PC-9 (cell line): ENCODE measurements around the gene FASTK. TPM values are rescaled to one million over a fixed set of nuclear protein-coding genes. Genes with fewer than 3 reads are reported as not detected.
A peak's percentile ranks its signal among the peaks of the same experiment; 100 is the strongest.

Experiments used
- BruUV-seq: library from RNA; stranded (reverse); fragments of 400-500 nt; replicated peaks from 2 replicates; lab custom pipeline; 2021; lab: Mats Ljungman, UMichigan
- CTCF ChIA-PET: fragments of 300-600 bp; sonication (Branson Sonifier 250); formaldehyde crosslinking; loops from one replicate; lab custom pipeline; 2022; ENCODE audit warnings: antibody characterized with exemption; lab: Charles Lee
- POLR2A ChIA-PET: fragments of 300-600 bp; sonication (Branson Sonifier 250); formaldehyde crosslinking; loops from one replicate; lab custom pipeline; 2022; ENCODE audit warnings: antibody characterized with exemption; ENCODE audit not compliant: unreplicated experiment; lab: Charles Lee
- DNase-seq, 2 experiments: peaks; one replicate each; pipeline versions ENCODE4 v3.0.0 to v3.0.0-alpha.2; 2015 to 2022; ENCODE audit warnings: mixed read lengths in 1 of 2
- H2AFZ ChIP-seq: fragments of 200-600 bp; sonication (generic); 2 replicates; pipeline ENCODE4 v1.8.1; 2017; ENCODE audit warnings: antibody characterized with exemption
- H3F3A ChIP-seq: fragments of 200-600 bp; sonication (generic); 2 replicates; pipeline ENCODE4 v1.8.1; 2017; ENCODE audit warnings: antibody characterized with exemption, mild to moderate bottlenecking, low read depth; ENCODE audit not compliant: insufficient read depth
- H3K27ac ChIP-seq: fragments of 200-600 bp; sonication (generic); 2 replicates; pipeline ENCODE4 v1.6.1; 2016; ENCODE audit warnings: mixed run types
- H3K27me3 ChIP-seq: fragments of 200-600 bp; sonication (generic); 2 replicates; pipeline ENCODE4 v1.6.1; 2016; ENCODE audit warnings: low read depth, mixed run types; ENCODE audit not compliant: insufficient read depth
- H3K36me3 ChIP-seq: fragments of 200-600 bp; sonication (generic); 2 replicates; pipeline ENCODE4 v1.6.1; 2016; ENCODE audit warnings: low read depth, mixed run types
- H3K4me1 ChIP-seq: fragments of 200-600 bp; sonication (generic); replicated peaks from 2 replicates; pipeline ENCODE4 v1.6.1; 2016; ENCODE audit warnings: mixed run types; ENCODE audit not compliant: insufficient read depth
- H3K4me2 ChIP-seq: fragments of 200-600 bp; sonication (generic); 2 replicates; pipeline ENCODE4 v1.6.1; 2017; ENCODE audit warnings: mixed run types
- H3K4me3 ChIP-seq: fragments of 200-600 bp; sonication (generic); 2 replicates; pipeline ENCODE4 v1.6.1; 2016; ENCODE audit warnings: mixed run types
- H3K79me2 ChIP-seq: fragments of 200-600 bp; sonication (generic); 2 replicates; pipeline ENCODE4 v1.6.1; 2017; ENCODE audit warnings: low read depth, mixed run types
- H3K9me2 ChIP-seq: fragments of 200-600 bp; sonication (generic); 2 replicates; pipeline ENCODE4 v1.8.1; 2017; ENCODE audit warnings: mild to moderate bottlenecking; ENCODE audit not compliant: insufficient read depth
- H3K9me3 ChIP-seq: fragments of 200-600 bp; sonication (generic); 2 replicates; pipeline ENCODE4 v1.8.1; 2016; ENCODE audit warnings: low read depth; ENCODE audit not compliant: insufficient read depth
- H4K20me1 ChIP-seq: fragments of 200-600 bp; sonication (generic); 2 replicates; pipeline ENCODE4 v1.8.1; 2017; ENCODE audit not compliant: insufficient read depth
- EZH2 ChIP-seq: fragments of 200-600 bp; sonication (generic); IDR thresholded peaks from 2 replicates; pipeline ENCODE4 v1.8.0; 2017; ENCODE audit warnings: antibody characterized with exemption, low read depth
- intact Hi-C: fragments of 100-400 bp; cut with micrococcal nuclease; formaldehyde crosslinking; loops from one replicate; pipeline ENCODE4 v1.10.0; 2022; ENCODE audit not compliant: unreplicated experiment
- total RNA-seq: library from RNA; stranded (reverse); gene quantifications from 2 replicates; pipeline ENCODE4 v1.2.3, GENCODE V29; 2021
- TF ChIP-seq, protein P1 (sequence below): fragments of 200-600 bp; sonication (generic); conservative IDR thresholded peaks from 2 replicates; pipeline ENCODE4 v1.6.1; 2017; ENCODE audit warnings: mixed run types, antibody characterized with exemption, mild to moderate bottlenecking, moderate library complexity

Gene FASTK
- total RNA-seq, 1 experiment from 2014 or later: 104 TPM

DNA sequence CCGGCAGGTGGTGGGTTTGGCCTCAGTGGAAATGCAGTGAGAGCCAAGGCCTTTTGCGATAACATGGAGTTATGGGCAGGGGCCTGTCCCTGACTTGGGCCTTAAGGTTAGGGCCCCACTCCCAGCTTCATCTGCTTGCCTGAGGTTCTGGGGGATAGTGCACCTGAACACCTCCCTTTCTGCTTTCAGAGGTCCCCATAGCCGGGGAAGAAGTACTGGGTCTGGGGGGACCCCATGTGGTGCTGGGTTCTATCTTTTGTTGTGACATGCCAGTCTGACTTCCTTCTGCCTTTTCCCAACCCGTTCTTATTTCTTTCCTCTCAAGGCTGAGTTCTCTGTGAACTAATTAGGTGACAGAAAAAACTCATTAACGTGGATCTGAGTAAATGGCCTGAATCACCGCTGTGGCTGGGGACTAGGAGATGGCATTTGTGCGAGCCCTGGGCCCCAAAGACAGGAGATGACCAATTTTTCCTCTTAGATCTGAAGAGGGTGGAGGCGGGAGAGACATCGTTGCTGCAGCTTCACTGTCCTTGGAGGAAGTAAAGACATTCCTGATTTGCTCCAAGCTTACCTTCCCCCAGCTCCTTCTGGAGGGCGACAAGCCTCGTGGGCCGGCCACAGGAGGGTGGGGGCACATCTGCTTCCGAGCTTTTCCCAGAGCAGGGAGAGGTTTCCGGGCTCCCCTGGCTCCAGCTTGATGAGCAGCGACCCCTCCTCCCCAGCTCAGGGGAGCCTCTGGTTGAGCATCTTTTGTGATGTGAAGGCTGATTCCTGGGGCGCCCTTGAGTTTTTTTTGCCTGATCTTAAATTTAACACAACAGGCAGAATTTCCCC, 7.6 kb upstream of the FASTK start:
- intact Hi-C loops: loop anchor here (10.0 kb wide), 1 partner anchor 113 kb away; the partner anchor contains the start of gene KCNH2
- ChIA-PET CTCF (interaction anchor here (1.2 to 1.9 kb wide), 2 partner anchors 23 to 60 kb away, joined by 3 to 4 read pairs; partner anchors contain the start of gene ABCB8), POLR2A (no interaction called here)
- Histone ChIP-seq H3K9me2 (no peaks in the 10 kb centered on the region), H3K9me3 (no peaks in the 10 kb centered on the region), H3K79me2 (peaks cover 64% of the 10 kb centered on the region), H3K4me2 (peak overlapping the region; percentile 98), H3K4me3 (peak overlapping the region; percentile 100), H3F3A (peaks cover 23% of the 10 kb centered on the region; the same call in 1 of the 2 replicates), H2AFZ (peak overlapping the region; percentile 91), H4K20me1 (peaks cover 52% of the 10 kb centered on the region), H3K4me1 (peaks cover 34% of the 10 kb centered on the region), H3K27ac (peak overlapping the region; percentile 41; the same call in 1 of the 2 replicates), H3K27me3 (no peaks in the 10 kb centered on the region), H3K36me3 (no peaks in the 10 kb centered on the region)
- no peak for DNase-seq
- BruUV-seq: TSS peak; percentile 34
- TF ChIP-seq, protein P1, sequence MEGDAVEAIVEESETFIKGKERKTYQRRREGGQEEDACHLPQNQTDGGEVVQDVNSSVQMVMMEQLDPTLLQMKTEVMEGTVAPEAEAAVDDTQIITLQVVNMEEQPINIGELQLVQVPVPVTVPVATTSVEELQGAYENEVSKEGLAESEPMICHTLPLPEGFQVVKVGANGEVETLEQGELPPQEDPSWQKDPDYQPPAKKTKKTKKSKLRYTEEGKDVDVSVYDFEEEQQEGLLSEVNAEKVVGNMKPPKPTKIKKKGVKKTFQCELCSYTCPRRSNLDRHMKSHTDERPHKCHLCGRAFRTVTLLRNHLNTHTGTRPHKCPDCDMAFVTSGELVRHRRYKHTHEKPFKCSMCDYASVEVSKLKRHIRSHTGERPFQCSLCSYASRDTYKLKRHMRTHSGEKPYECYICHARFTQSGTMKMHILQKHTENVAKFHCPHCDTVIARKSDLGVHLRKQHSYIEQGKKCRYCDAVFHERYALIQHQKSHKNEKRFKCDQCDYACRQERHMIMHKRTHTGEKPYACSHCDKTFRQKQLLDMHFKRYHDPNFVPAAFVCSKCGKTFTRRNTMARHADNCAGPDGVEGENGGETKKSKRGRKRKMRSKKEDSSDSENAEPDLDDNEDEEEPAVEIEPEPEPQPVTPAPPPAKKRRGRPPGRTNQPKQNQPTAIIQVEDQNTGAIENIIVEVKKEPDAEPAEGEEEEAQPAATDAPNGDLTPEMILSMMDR: no peak
- no peak for TF ChIP-seq EZH2

DNA sequence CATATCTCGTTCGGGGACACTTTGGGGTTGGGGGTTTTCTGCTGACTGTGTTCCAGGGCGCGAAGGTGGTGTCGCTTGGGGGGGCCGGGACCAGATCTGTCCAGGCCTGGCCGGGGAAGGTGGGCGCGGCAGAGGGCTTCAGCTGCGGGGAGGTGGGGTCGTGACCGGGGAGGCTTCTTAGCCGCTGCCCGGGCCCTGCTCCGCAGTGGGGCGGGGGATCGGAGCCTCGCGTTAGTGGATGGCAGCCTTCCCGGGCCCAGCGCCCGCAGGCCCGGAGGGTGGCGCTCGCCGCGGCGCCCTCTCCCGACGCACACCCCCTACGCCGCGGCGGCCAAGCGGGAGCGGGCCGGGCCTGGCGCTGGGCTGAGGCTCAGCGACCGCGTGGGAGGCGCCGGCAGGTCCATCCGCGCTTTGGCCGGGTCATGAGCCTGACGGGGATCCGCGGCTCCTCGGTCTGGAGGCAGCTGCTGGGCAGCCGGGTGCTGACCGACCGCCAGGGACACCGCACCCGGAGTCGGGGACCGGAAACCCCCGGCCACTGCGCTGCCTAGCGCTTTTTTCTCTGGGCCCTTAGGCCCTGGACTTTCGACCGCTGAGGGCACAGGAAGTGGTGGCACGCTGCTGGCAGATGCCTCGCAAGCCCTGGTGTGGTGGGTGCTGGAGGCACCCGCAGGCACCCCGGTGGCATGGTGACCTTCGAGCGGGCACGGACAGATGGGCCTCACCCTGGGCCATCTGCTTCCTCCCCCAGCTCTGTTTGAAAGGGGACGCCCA, 6.8 kb upstream of the FASTK start:
- POLR2A ChIA-PET: no interaction called here
- Histone ChIP-seq H3K27ac (peak overlapping the region; percentile 41; the same call in 1 of the 2 replicates), H3K4me3 (peak overlapping the region; percentile 100), H4K20me1 (peaks cover 44% of the 10 kb centered on the region), H3K27me3 (no peaks in the 10 kb centered on the region), H3F3A (peaks cover 19% of the 10 kb centered on the region; the same call in 1 of the 2 replicates), H3K9me2 (no peaks in the 10 kb centered on the region), H3K36me3 (no peaks in the 10 kb centered on the region), H3K79me2 (peaks cover 63% of the 10 kb centered on the region), H2AFZ (peak overlapping the region; percentile 91), H3K4me2 (peak overlapping the region; percentile 98), H3K9me3 (no peaks in the 10 kb centered on the region), H3K4me1 (peaks cover 36% of the 10 kb centered on the region)
- BruUV-seq: no TSS peak
- intact Hi-C loops: loop anchor here (2.0 to 10.0 kb wide), 2 partner anchors 25 to 113 kb away; partner anchors contain the start of gene KCNH2
- DNase-seq: peak in 1 of 2 experiments; percentile 63
- TF ChIP-seq, protein P1: 0 out of 2 replicates have a peak, but pooled peaks have one; percentile 22
- TF ChIP-seq EZH2: no peak
- CTCF ChIA-PET: interaction anchor here (1.2 to 1.9 kb wide), 2 partner anchors 23 to 59 kb away, joined by 3 to 4 read pairs; partner anchors contain the start of gene ABCB8

DNA sequence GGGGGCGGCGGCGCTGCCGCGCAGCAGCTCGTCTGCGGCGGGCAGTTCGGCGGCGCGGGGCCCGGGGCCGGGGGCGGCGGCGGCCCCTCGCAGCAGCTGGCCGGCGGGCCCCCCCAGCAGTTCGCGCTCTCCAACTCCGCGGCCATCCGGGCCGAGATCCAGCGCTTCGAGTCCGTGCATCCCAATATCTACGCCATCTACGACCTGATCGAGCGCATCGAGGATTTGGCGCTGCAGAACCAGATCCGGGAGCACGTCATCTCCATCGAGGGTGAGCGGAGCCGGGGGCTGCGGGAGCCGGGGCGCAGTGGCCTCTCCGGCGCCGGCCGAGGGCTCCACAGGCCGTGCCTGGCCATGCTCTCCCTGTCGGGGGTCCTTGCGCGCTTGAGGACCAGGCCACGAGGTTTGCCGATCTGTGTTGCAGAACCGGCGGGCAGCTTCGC, 6.2 kb upstream of the FASTK start:
- peak overlapping the region; percentile 41; the same call in 1 of the 2 replicates for H3K27ac ChIP-seq
- no TSS peak for BruUV-seq
- CTCF ChIA-PET: interaction anchor here (1.9 kb wide), 1 partner anchor 24 kb away, joined by 4 read pairs; no protein-coding TSS in a partner anchor
- peak overlapping the region; percentile 91 for H2AFZ ChIP-seq
- H3K27me3 ChIP-seq: no peaks in the 10 kb centered on the region
- intact Hi-C loops: loop anchor here (1.0 to 10.0 kb wide), 4 partner anchors 26 to 112 kb away; partner anchors contain the start of genes ABCB8 and KCNH2
- H3F3A ChIP-seq: peaks cover 24% of the 10 kb centered on the region; the same call in 1 of the 2 replicates
- TF ChIP-seq EZH2: no peak
- TF ChIP-seq, protein P1: no peak
- no peaks in the 10 kb centered on the region for H3K9me3 ChIP-seq
- H3K36me3 ChIP-seq: no peaks in the 10 kb centered on the region
- peaks cover 63% of the 10 kb centered on the region for H3K79me2 ChIP-seq
- peaks cover 42% of the 10 kb centered on the region for H3K4me1 ChIP-seq
- H3K4me3 ChIP-seq: peak overlapping the region; percentile 100
- peak overlapping the region; percentile 98 for H3K4me2 ChIP-seq
- no peaks in the 10 kb centered on the region for H3K9me2 ChIP-seq
- peak in 1 of 2 experiments; percentile 39 for DNase-seq
- POLR2A ChIA-PET: no interaction called here
- peaks cover 38% of the 10 kb centered on the region for H4K20me1 ChIP-seq
